GM19240 (cell line): ENCODE data around the gene BBIP1.

Experiments used
- DNase-seq: peaks from one replicate; pipeline ENCODE4 v3.0.0; 2011; ENCODE audit warnings: low spot score; ENCODE audit not compliant: insufficient read length

BBIP1 gene

DNA sequence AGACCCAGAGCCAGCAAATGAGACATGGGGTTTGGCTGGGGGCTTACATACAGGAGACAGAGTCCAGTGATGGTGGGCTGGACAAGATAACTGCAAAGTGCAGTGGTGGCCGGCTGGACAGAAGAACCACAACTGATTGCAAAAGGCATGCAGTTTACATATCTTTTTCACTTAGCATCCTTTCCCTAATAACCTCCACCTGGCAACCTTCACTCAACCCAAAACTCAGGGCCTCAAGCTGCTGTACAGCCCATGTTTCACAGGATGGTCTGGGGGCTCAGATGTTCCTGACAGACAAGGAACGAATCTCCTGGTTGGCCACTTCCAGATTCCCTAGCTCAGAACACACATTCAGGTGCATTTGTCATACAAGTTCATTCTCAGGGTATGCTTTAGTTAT is 55.0 kb downstream of the BBIP1 start:
- DNase-seq: no peak

DNA sequence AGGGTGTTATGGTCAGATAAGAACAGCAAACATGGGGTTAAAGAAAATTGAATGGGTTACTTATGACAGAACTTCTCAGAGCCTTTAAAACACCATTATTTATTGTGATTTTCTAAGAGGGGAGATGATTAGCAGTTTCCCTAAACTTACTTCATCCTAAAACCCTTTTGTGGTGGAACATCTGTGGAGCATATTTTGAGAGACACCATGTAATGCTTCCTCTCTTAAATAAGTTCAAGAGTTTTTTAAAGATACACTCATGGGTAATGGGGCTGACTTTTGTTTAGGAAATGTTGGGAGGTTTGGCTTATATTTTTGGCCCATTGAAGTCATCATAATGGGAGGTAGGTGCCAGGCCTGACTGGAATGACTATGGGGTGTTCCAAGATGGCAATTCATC is 55.6 kb downstream of the BBIP1 start:
- DNase-seq: no peak

DNA sequence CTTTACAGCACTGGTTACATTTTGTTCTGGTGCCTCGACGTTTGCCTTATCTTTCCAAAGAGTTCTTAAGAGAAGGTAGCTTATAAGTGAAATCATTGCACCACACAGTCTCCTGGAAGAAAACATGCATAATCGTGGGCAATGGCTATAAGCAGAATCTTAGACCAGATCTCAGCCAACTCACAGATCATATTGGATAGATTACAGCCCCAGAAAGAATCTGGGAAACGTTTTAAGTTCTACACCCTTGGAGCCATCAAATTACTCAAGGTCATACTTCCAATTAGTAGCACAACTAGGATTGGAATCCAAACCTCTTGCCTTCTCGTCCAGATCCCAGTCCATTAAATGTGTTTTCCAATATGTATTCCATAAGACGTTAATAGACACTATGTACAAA is 56.0 kb downstream of the BBIP1 start:
- DNase-seq: no peak

DNA sequence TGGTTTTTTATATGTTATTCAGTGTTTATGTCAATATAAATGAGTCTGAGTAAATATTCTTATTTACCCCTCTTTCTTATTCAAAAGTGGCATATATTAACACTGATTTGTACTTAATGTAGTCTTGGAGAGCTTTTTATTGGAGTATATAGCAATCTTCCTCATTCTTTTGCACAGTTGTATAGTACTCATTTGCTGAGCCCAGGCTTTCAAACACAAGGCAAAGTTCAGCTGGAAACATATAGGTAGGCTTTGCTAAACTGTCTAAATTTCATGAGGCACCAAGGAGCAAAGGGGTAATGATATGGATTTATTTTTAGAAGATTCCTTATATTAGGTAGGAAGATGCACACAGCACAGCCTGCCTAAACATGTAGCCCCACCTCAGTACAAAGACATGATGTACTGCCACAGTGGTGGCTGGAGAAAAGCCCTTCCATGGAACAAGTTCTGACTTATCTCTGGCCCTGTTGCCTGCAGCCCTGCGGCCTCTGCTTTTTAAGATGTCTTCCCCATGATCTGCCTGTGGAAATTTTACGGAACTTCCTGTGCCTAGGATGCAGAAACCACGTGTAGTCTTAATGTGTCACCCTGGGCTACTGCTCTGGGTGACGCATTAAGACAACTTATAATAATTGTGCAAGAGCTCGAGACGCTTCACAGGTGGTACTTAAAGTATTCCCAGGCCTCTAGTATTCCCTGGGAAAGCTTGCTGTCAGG is 56.9 kb downstream of the BBIP1 start:
- DNase-seq: no peak

DNA sequence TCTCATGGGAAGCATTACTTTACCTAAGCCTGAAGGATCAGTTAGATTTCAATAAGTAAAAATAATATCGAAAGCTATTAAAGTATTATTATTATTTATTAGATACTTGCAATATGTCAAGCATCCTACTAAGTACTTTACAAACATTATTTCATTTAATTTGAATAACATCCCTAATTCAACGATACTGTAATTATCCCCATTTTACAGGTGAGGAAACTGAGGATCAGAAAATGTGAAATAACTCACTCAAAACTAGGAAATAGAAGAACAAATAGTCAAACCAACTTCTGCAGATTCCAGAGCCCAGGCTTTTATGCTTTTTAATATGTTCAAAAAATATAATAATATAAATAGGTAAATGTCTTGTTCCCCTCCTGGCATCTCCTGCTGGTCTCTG is 57.5 kb downstream of the BBIP1 start:
- DNase-seq: no peak

DNA sequence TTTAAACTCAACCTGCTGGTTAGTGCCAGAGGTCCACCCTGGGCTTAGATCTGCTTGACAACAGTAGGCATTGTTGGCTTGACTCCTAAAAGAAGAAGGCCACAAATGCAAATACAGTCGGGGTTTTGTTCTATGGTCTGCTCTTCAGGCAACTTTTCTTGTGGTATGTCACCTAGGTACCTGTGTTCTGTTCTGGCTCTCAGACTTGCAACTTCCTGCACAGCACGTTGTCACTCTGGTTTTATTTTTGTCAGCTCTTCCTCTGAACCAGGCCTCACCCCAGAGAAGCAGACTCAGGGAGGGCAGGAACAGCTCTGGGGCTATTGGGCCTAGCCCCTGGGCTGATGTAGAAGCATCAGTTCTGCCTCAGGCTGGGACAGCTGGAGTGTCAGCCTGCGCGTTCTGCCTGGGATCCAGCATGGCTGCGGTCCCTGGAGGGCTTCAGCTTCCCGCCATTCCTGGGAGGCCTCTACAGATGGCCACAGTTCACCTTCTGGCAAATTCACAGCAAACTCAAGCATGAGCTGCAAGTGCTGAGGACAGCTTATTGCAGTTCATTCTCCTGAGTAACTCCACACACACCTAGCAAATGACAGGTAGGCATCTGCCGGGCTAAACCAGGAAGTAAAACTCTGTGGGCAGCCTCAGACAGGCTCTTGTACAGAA is 58.3 kb downstream of the BBIP1 start:
- DNase-seq: no peak

DNA sequence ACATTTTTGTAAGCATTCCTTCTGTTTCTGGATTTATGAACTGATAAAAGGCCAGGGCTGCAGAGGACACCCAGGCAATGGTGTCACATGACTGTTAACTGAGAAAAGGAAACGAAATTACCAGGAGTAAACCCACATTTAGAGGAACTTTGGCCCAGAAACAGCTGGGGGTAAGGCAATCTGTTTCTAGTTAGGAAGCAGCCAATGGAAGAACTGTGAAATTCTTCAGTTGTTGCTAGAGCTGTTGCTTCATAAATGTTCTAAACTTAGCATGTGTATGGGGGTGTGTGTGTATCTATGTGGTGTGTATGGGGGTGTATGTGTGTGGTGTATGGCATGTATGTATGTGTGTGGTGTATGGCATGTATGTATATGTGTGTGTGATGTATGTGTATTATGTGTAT is 59.0 kb downstream of the BBIP1 start:
- DNase-seq: no peak

DNA sequence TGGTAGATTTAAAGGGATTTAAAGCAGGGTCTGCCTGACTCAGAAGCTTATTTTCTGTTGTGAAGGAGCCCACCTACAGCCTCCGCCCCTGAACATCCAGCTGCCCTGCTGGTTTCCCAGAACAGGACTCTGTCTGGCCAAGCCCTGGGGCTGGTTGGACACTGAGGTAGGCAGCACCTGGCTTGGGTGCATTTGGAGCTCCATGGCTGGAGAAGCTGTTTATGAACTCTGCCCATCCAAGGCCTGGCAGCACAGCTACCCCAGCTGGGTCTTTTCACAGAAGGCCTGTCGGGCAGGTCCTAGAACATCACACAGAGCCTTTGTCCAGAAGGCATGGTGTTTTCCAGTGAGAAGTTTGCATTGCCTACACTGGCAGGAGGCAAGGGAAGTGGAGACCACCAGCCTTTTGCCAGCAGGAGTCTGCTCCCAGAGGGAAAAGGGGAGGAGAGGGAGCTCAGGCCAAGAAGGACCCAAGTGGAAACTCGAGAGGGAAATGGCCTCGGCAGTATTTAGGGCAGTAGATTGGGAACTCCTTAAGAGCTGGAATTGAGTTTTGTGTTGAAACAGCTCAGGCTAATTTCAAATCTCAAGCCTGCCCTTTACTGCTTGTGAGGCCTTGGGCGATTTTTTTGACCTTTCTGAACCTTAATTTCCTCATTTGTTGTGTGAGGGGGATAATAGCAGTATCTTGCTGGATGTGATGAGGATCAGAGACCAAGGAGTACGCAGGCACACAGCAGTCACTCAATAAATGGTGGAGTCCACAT is 59.6 kb downstream of the BBIP1 start:
- DNase-seq: no peak

DNA sequence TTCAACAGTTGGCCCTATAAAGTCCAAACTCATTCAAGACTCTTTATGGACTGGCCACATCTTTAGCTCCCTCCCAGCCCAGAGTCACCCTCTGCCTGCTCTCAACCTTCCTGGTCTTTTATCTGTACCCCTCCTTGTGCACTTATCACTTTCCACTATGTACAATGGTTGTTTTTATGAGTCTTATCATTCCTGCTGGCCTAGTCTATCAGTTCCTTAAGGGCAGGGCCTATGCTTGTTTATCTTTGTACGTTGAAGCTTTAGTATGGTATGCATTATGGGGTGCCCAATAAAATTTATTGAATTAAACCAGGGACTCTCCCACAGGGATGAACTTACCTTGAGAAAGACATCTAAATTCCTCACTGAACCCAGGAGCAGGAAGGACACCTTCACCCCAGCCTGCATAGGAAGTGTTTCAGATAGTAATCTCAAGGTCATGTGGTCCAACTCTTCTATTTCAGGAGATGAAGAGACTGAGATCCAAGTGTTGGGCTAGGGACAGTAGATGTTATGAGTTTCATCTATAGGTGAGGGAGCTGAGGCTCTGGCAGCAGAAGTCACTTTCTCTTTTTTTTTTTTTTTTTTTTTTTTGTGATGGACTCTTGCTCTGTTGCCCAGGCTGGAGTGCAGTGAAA is 60.6 kb downstream of the BBIP1 start:
- no peak for DNase-seq

DNA sequence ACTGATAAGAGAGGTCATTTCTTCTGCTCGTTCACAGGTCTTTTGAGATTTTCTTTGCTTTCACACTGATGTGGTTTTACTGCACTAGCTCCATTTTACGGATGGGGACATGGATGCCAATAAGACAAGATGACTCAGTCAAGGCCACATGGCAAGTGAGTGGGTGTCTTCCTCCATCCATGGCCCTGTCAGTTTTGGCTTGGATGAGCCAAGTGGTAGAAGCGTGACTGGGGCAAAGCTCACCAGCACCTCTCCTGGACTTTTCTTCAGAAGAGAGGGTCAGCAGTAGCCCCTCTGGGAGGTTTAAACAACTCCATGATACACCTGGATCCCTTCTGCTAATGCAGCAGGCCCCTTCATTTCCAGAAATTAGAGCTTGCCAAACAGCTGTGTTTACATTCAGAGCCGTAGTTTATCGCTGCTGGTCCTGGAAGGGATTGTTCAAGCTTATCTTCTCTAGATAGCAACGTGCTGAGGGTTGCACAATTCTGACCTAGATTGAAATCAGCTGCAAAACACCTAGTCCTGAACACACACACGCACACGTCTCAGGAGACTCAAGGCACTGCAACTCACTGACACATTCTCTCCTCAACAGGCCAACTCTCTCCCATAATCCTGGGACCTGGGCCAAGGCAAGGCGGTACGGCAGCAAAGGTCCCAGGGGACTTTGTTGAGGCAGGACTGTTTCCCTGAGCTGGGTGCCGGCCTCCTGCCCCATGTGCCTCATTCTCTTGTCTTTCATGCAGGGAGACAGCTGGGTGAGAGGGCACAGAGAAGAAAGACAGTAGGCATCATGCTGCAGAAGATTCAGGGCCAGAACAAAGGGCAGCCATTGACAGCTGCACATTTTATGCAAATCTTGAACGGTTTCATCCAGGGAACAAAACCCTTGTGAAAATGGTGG is 61.5 kb downstream of the BBIP1 start:
- DNase-seq: no peak

DNA sequence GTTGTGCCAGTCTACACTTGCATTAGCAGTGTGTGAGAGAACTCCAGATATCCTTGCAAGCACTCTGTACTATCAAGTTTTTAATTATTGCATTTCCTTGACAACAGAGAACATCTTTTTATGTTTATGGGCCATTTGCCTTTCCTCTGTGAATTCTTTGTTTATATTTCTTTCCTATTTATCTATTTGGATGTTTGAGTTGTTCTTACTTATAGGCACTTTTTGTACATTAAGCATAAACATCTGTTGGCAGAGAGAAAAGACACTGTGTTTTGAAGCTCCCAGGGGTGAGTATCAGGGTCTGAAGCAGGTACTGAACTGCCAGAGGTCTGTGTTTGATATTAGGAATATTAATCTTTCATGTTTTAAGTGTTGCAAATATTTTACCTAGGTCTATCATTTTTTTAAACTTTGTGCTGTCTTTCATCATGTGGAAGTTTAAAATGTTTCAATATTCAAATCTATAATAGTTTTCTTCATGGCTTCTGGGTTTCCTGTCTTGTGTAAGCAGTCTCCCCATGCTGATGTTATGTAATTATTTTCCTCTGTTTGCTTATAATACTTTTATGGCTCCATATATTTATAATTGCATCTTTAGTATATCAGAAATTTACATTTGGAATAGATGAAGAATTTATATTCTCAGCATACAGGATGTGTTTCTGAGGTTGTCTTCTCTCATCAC is 64.9 kb downstream of the BBIP1 start:
- no peak for DNase-seq

DNA sequence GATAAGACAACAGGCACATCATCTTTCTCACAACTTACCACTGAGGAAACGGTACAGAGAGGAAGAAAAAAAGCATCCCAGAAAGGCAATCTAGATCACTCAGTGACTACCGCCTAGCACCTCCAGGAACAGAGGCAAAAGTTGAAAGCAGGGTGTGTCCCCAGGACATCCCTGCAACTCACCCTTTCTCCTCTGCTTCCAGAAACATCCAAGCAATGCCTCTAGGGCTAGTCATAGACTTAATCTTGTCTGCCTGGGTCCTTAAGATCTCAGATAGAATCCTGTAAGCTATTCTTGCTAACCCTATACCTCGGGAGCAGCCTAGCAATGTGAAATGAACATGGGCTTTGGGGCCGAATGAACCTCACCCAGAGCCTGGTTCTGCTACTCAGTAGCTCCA is 66.0 kb downstream of the BBIP1 start:
- DNase-seq: no peak

DNA sequence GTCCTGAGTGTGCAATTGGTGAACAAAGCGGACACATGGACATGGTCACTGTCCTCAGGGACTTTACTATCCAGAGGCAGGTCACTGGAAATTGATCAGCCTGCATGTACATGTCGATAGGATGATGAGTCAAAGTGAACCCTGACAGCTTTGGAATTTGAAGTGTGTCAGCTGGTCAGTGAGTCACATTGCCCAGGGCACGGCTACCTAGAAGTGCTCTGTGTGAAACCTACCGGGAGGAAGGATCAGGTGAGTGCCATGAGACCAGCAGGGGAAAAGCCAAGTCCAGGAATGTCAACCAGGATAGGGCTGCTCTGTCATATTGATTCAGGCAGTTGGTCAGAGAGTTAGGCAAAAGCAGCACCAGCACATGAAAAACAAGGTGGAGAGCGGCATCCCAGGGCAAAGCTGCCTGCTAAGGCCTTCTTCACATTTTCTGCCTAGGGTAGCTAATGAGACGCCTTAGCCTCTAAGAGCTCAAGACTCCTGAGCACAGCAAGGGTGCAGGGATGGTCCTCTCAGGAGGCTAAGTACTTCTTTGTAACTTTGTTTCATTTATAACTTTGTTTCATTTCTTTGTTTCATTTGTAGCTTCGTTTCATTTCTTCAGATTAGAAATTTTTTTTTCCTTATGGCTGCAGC is 66.6 kb downstream of the BBIP1 start:
- DNase-seq: no peak

DNA sequence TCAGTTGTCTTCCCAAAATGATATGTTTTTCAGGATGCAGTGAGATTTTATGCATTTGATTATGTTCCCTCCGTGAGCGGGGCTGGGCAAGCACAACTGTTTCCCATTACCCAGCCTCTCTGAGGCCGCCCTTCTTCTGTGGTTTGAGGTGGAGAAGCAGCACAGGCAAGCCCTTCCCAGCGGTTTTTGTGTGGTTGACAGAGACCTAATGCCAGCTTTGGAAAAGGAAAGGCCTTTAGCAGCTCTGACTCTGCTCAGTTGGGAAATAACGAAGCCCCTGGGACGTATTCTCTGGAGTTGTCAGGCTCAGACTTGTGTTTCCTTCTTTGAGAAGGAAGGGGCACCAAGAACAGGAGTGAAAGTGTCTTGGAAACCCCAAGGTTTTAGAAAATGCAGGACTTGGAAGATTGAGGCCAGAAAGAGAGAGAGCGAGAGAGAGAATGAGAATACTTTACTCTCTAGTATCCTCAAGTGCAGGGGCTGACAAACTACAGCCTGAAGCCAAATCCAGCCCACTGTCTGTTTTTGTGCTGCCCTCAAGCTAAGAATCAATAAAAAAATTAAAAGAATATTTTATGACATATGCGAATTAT is 67.9 kb downstream of the BBIP1 start:
- no peak for DNase-seq

DNA sequence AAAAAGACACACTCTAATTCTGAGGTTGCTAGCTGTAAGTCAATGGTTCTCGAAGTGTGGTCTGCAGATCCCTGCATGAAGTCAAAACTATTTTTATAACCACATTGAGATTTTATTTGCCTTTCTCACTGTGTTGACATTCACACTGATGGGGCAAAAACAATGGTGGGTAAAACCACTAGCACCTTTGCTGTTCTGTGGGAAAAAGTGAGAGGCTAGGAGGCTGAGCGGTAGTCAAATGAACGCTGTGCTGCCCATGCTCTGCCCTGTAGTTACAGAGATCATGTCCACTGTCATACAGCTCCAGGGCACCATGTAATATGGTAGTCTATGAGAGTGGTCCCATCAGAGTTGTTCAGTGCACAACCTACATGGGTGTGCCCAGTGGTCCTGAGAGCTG is 68.9 kb downstream of the BBIP1 start:
- DNase-seq: no peak
